CD4-positive, alpha-beta memory T cell (primary cell): Measurements from ENCODE around the gene FBP1. TPM values are rescaled to one million over a fixed set of nuclear protein-coding genes. Genes with fewer than 3 reads are reported as not detected.

Experiments
- CTCF ChIA-PET: fragments of 350-600 bp; sonication (Branson Sonifier 250); formaldehyde crosslinking; loops from one replicate; lab custom pipeline; 2021; ENCODE audit warnings: inconsistent platforms; ENCODE audit not compliant: partially characterized antibody; lab: Charles Lee
- POLR2A ChIA-PET: fragments of 350-600 bp; sonication (Branson Sonifier 250); formaldehyde crosslinking; loops from one replicate; lab custom pipeline; 2021; ENCODE audit not compliant: partially characterized antibody; lab: Charles Lee
- DNase-seq, 5 donors: peaks; one replicate each; pipeline versions ENCODE4 v3.0.0 to v3.0.0-alpha.2; 2020 to 2022; ENCODE audit warnings: mixed read lengths in 1 of 5
- H3K27ac ChIP-seq: one replicate; pipeline ENCODE4 v1.7.0; 2013; ENCODE audit warnings: low read depth, low read length
- H3K27me3 ChIP-seq: 2 replicates; pipeline ENCODE4 v1.7.0; 2013; ENCODE audit warnings: mild to moderate bottlenecking, low read length, moderate library complexity; ENCODE audit not compliant: insufficient read depth
- H3K36me3 ChIP-seq: 2 replicates; pipeline ENCODE4 v1.7.0; 2013; ENCODE audit warnings: mild to moderate bottlenecking, low read length, moderate library complexity; ENCODE audit not compliant: insufficient read depth
- H3K4me1 ChIP-seq: 2 replicates; pipeline ENCODE4 v1.7.0; 2013; ENCODE audit warnings: mild to moderate bottlenecking, low read length, moderate library complexity; ENCODE audit not compliant: insufficient read depth
- H3K4me3 ChIP-seq, 2 donors: one replicate each; pipeline ENCODE4 v1.7.0; 2013; ENCODE audit warnings: low read length in 2 of 2, mild to moderate bottlenecking in 1 of 2
- H3K9me3 ChIP-seq, 2 donors: one replicate each; pipeline ENCODE4 v1.7.0; 2013; ENCODE audit warnings: low read length in 2 of 2, control low read depth in 1 of 2; ENCODE audit not compliant: control insufficient read depth in 1 of 2
- H3K27ac Mint-ChIP-seq, 7 donors: one replicate each; pipeline ENCODE4 v1.8.0; 2020 to 2021; ENCODE audit warnings: mixed read lengths in 7 of 7, mild to moderate bottlenecking in 6 of 7, inconsistent platforms in 3 of 7, moderate library complexity in 3 of 7
- H3K27me3 Mint-ChIP-seq, 2 donors: one replicate each; pipeline ENCODE4 v1.8.0; 2020 to 2021; ENCODE audit warnings: mixed read lengths in 2 of 2
- H3K36me3 Mint-ChIP-seq, 2 donors: one replicate each; pipeline ENCODE4 v1.8.0; 2020 to 2021; ENCODE audit warnings: mixed read lengths in 2 of 2, inconsistent platforms in 1 of 2, mild to moderate bottlenecking in 1 of 2
- H3K4me1 Mint-ChIP-seq, 4 donors: one replicate each; pipeline ENCODE4 v1.8.0; 2020 to 2021; ENCODE audit warnings: mixed read lengths in 4 of 4, mild to moderate bottlenecking in 1 of 4
- H3K4me3 Mint-ChIP-seq, 8 donors: one replicate each; pipeline ENCODE4 v1.8.0; 2020 to 2021; ENCODE audit warnings: mixed read lengths in 8 of 8, mild to moderate bottlenecking in 7 of 8, moderate library complexity in 6 of 8, inconsistent platforms in 3 of 8
- H3K9me3 Mint-ChIP-seq, 8 donors: one replicate each; pipeline ENCODE4 v1.8.0; 2020 to 2021; ENCODE audit warnings: mixed read lengths in 8 of 8, mild to moderate bottlenecking in 5 of 8, inconsistent platforms in 3 of 8, moderate library complexity in 1 of 8
- intact Hi-C: fragments of 100-400 bp; cut with micrococcal nuclease; formaldehyde crosslinking; loops from one replicate; pipeline ENCODE4 v1.15.1; 2023
- polyA plus RNA-seq, 2 donors: library from polyadenylated mRNA; unstranded; fragments of 300-500 nt; fragmentation: Illumina TruSeq; gene quantifications; one replicate each; pipeline ENCODE4 v1.2.3, GENCODE V29; 2021
- total RNA-seq, 2 experiments: library from RNA; stranded (reverse); gene quantifications; one replicate each; pipeline ENCODE4 v1.2.3, GENCODE V29; 2021

The FBP1 gene
- total and polyA plus RNA-seq, 4 experiments from 2014 or later, result 3.5 to 9.2 (median 7.2) TPM

GRCh38 chr9:94624629-94625028, 14.7 kb downstream of the FBP1 start:
- no peaks in the 10 kb centered on the region for H3K36me3 Mint-ChIP-seq
- H3K4me3 ChIP-seq, result no peak overlapping the region
- intact Hi-C loops, result no loop called here
- peaks cover 0 to 1% (median 0%) of the 10 kb centered on the region in 8 donors for H3K9me3 Mint-ChIP-seq
- no peaks in the 10 kb centered on the region for H3K36me3 ChIP-seq
- H3K4me1 ChIP-seq, result peaks cover 4% of the 10 kb centered on the region
- H3K27me3 ChIP-seq, result no peaks in the 10 kb centered on the region
- no peak for DNase-seq
- H3K4me1 Mint-ChIP-seq, result peaks cover 0 to 8% (median 3%) of the 10 kb centered on the region in 4 donors
- no peak overlapping the region for H3K27ac ChIP-seq
- POLR2A ChIA-PET, result no interaction called here
- H3K27me3 Mint-ChIP-seq, result peaks cover 2 to 3% of the 10 kb centered on the region in 2 donors
- CTCF ChIA-PET, result interaction anchor here (1.0 kb wide), 1 partner anchor 15 kb away, joined by 3 read pairs; no protein-coding TSS in a partner anchor
- H3K27ac Mint-ChIP-seq, result no peak overlapping the region
- H3K4me3 Mint-ChIP-seq, result no peak overlapping the region
- no peaks in the 10 kb centered on the region for H3K9me3 ChIP-seq

- Mint-ChIP-seq H3K36me3 (no peaks in the 10 kb centered on the region), H3K4me1 (peaks cover 0 to 8% (median 3%) of the 10 kb centered on the region in 4 donors), H3K4me3 (no peak overlapping the region), H3K9me3 (peaks cover 0 to 1% (median 0%) of the 10 kb centered on the region in 8 donors), H3K27ac (no peak overlapping the region), H3K27me3 (peaks cover 4 to 5% of the 10 kb centered on the region in 2 donors)
- DNase-seq, result no peak
- no peaks in the 10 kb centered on the region for H3K36me3 ChIP-seq
- H3K4me3 ChIP-seq, result no peak overlapping the region
- no peaks in the 10 kb centered on the region for H3K27me3 ChIP-seq
- no peaks in the 10 kb centered on the region for H3K9me3 ChIP-seq
- peaks cover 4% of the 10 kb centered on the region for H3K4me1 ChIP-seq
- ChIA-PET CTCF (no interaction called here), POLR2A (no interaction called here)
- intact Hi-C loops, result no loop called here
- H3K27ac ChIP-seq, result no peak overlapping the region
Observed at GRCh38 chr9:94623253-94623652, 16.1 kb downstream of the FBP1 start.

- POLR2A ChIA-PET, result no interaction called here
- Histone ChIP-seq H3K27ac (no peak overlapping the region), H3K9me3 (no peaks in the 10 kb centered on the region), H3K4me1 (peaks cover 4% of the 10 kb centered on the region), H3K27me3 (no peaks in the 10 kb centered on the region), H3K36me3 (no peaks in the 10 kb centered on the region), H3K4me3 (no peak overlapping the region)
- peaks cover 0 to 1% (median 0%) of the 10 kb centered on the region in 8 donors for H3K9me3 Mint-ChIP-seq
- peak overlapping the region in 1 of 7 donors; percentile 53 for H3K27ac Mint-ChIP-seq
- H3K27me3 Mint-ChIP-seq, result peaks cover 4 to 5% of the 10 kb centered on the region in 2 donors
- H3K36me3 Mint-ChIP-seq, result no peaks in the 10 kb centered on the region
- peaks cover 0 to 8% (median 3%) of the 10 kb centered on the region in 4 donors for H3K4me1 Mint-ChIP-seq
- peak overlapping the region in 1 of 8 donors; percentile 26 for H3K4me3 Mint-ChIP-seq
- intact Hi-C loops, result no loop called here
- CTCF ChIA-PET, result no interaction called here
- DNase-seq, result no peak
Observed at GRCh38 chr9:94622087-94622800, 17.1 kb downstream of the FBP1 start.

DNA sequence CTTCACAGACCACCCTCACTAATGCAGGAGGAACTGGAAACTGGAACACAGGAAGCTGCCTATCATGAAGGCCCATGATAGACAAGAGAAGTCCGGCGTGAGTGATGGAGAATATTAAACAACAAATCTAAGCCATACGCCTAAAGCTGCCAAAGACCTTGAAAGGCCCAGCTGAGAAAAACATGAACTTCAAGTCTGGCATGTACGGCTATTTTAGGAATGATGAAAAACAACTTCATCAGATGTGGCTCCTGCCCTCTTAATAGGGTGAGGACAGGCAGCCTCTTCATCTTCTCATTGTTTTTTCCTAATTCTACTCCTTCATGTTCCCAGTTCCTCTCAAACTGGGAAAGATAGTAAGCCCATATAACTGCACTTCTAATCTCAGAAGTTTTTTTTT, 20.3 kb downstream of the FBP1 start:
- H3K9me3 Mint-ChIP-seq, result peaks cover 0 to 1% (median 0%) of the 10 kb centered on the region in 8 donors
- peaks cover 0 to 8% (median 3%) of the 10 kb centered on the region in 4 donors for H3K4me1 Mint-ChIP-seq
- Histone ChIP-seq H3K27me3 (no peaks in the 10 kb centered on the region), H3K4me3 (no peak overlapping the region), H3K27ac (no peak overlapping the region), H3K9me3 (no peaks in the 10 kb centered on the region), H3K36me3 (no peaks in the 10 kb centered on the region), H3K4me1 (peaks cover 4% of the 10 kb centered on the region)
- ChIA-PET POLR2A (no interaction called here), CTCF (no interaction called here)
- H3K36me3 Mint-ChIP-seq, result no peaks in the 10 kb centered on the region
- no peak overlapping the region for H3K27ac Mint-ChIP-seq
- intact Hi-C loops, result no loop called here
- H3K4me3 Mint-ChIP-seq, result no peak overlapping the region
- DNase-seq, result no peak
- peaks cover 4 to 5% of the 10 kb centered on the region in 2 donors for H3K27me3 Mint-ChIP-seq

DNA sequence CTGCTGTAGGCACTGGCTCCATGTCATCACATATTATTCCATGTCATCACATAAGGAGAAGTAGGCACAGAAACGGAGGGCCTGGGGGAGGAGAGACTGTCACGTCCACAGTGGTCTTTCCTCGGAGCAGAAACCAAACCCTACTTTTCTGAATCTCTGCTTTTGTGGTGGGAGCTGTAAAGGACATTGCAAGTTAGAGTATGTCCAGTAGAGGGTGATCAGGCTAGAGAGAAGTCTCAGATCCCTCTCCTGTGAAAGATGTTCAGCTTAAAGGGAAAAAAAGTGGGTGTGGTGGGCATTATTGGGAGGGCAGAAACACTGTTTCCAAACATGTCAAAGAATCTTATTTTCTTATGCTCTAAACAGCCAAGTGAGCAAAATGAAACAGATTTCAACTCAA, 26.3 kb downstream of the FBP1 start:
- Histone ChIP-seq H3K9me3 (no peaks in the 10 kb centered on the region), H3K4me3 (no peak overlapping the region), H3K27me3 (no peaks in the 10 kb centered on the region), H3K27ac (no peak overlapping the region), H3K36me3 (no peaks in the 10 kb centered on the region), H3K4me1 (peaks cover 7% of the 10 kb centered on the region)
- Mint-ChIP-seq H3K27me3 (peaks cover 0 to 4% of the 10 kb centered on the region in 2 donors), H3K4me3 (no peak overlapping the region), H3K9me3 (no peaks in the 10 kb centered on the region), H3K27ac (no peak overlapping the region), H3K4me1 (peaks cover 6 to 9% (median 7%) of the 10 kb centered on the region in 4 donors), H3K36me3 (no peaks in the 10 kb centered on the region)
- DNase-seq, result no peak
- intact Hi-C loops, result no loop called here
- ChIA-PET CTCF (no interaction called here), POLR2A (no interaction called here)

GRCh38 chr9:94612071-94612470, 27.2 kb downstream of the FBP1 start:
- Histone ChIP-seq H3K9me3 (no peaks in the 10 kb centered on the region), H3K27ac (no peak overlapping the region), H3K4me1 (peaks cover 7% of the 10 kb centered on the region), H3K27me3 (no peaks in the 10 kb centered on the region), H3K4me3 (no peak overlapping the region), H3K36me3 (no peaks in the 10 kb centered on the region)
- H3K4me1 Mint-ChIP-seq, result peaks cover 6 to 9% (median 7%) of the 10 kb centered on the region in 4 donors
- H3K4me3 Mint-ChIP-seq, result no peak overlapping the region
- H3K9me3 Mint-ChIP-seq, result no peaks in the 10 kb centered on the region
- ChIA-PET POLR2A (no interaction called here), CTCF (no interaction called here)
- DNase-seq, result no peak
- peaks cover 0 to 4% of the 10 kb centered on the region in 2 donors for H3K27me3 Mint-ChIP-seq
- H3K27ac Mint-ChIP-seq, result no peak overlapping the region
- H3K36me3 Mint-ChIP-seq, result no peaks in the 10 kb centered on the region
- intact Hi-C loops, result no loop called here

DNA sequence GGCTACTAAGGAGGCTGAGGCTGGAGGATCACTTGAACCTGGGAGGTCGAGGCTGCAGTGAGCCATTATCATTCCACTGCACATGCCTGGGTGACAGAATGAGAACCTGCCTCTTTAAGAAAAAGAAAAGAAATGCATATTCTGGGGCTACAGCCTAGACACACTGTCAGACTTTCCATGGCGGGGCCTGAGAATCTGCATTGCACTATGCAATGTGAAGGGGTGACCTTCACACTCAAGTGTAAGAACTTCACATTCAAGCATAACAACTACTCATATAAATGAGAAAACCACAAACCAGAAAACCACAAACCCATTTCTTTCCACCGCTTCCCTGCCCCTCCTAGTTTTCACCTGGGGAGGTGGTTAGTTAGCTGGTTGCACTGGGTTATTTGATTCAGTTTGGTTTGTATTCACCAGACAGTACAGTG, 27.7 kb downstream of the FBP1 start:
- peak in 2 of 5 donors; percentile 3 to 12 for DNase-seq
- ChIA-PET POLR2A (no interaction called here), CTCF (no interaction called here)
- H3K27ac ChIP-seq, result no peak overlapping the region
- peaks cover 6 to 9% (median 7%) of the 10 kb centered on the region in 4 donors for H3K4me1 Mint-ChIP-seq
- peaks cover 0 to 2% of the 10 kb centered on the region in 2 donors for H3K36me3 Mint-ChIP-seq
- no peaks in the 10 kb centered on the region for H3K27me3 ChIP-seq
- no peak overlapping the region for H3K27ac Mint-ChIP-seq
- no peak overlapping the region for H3K4me3 ChIP-seq
- no peaks in the 10 kb centered on the region for H3K9me3 ChIP-seq
- no peaks in the 10 kb centered on the region for H3K36me3 ChIP-seq
- peak overlapping the region in 1 of 8 donors; percentile 33 for H3K4me3 Mint-ChIP-seq
- H3K4me1 ChIP-seq, result peaks cover 7% of the 10 kb centered on the region
- no peaks in the 10 kb centered on the region for H3K9me3 Mint-ChIP-seq
- intact Hi-C loops, result no loop called here
- peaks cover 0 to 4% of the 10 kb centered on the region in 2 donors for H3K27me3 Mint-ChIP-seq
